Tibial artery (tissue), 4 donors: ENCODE measurements around the gene TULP4.

ENCODE experiments used
- DNase-seq, 2 donors: peaks; one replicate each; pipeline ENCODE4 v3.0.0-alpha.2; 2019
- H3K27ac ChIP-seq, 2 donors: fragments of 200-600 bp; sonication (generic) in 1 of 2; 1 replicate in 1 of 2; 2 replicates in 1 of 2; pipeline ENCODE4 v1.5.1; 2018 to 2019; ENCODE audit warnings: mild to moderate bottlenecking in 1 of 2
- H3K27me3 ChIP-seq, 2 donors: fragments of 200-600 bp; sonication (generic) in 1 of 2; one replicate each; pipeline versions ENCODE4 v1.5.1 to v1.6.0; 2016 to 2019
- H3K36me3 ChIP-seq, 3 donors: fragments of 200-600 bp; sonication (generic) in 2 of 3; one replicate each; pipeline ENCODE4 v1.5.1; 2016 to 2019; ENCODE audit warnings: mild to moderate bottlenecking in 2 of 3
- H3K4me1 ChIP-seq, 4 donors: fragments of 200-600 bp; sonication (generic) in 2 of 4; 1 replicate in 3 of 4; 2 replicates in 1 of 4; pipeline ENCODE4 v1.5.1; 2016 to 2019
- H3K4me3 ChIP-seq, 2 donors: fragments of 200-600 bp; sonication (generic) in 1 of 2; 1 replicate in 1 of 2; 2 replicates in 1 of 2; pipeline ENCODE4 v1.5.1; 2018 to 2019; ENCODE audit warnings: mild to moderate bottlenecking in 2 of 2
- H3K9me3 ChIP-seq, 3 donors: fragments of 200-600 bp; sonication (generic) in 1 of 3; one replicate each; pipeline ENCODE4 v1.5.1; 2016 to 2019
- intact Hi-C: fragments of 100-400 bp; cut with DNase I; formaldehyde crosslinking; loops from one replicate; pipeline ENCODE4 v1.15.0; 2023; ENCODE audit warnings: low total_unique reads
- TF ChIP-seq, protein P1 (sequence below), 2 experiments: fragments of 200-600 bp in 1 of 2; fragments of 450-650 bp in 1 of 2; IDR thresholded peaks; one replicate each; pipeline ENCODE4 v1.5.1; 2017 to 2019; ENCODE audit warnings: antibody characterized with exemption in 2 of 2, mild to moderate bottlenecking in 1 of 2, moderate library complexity in 1 of 2

TULP4 gene

DNA sequence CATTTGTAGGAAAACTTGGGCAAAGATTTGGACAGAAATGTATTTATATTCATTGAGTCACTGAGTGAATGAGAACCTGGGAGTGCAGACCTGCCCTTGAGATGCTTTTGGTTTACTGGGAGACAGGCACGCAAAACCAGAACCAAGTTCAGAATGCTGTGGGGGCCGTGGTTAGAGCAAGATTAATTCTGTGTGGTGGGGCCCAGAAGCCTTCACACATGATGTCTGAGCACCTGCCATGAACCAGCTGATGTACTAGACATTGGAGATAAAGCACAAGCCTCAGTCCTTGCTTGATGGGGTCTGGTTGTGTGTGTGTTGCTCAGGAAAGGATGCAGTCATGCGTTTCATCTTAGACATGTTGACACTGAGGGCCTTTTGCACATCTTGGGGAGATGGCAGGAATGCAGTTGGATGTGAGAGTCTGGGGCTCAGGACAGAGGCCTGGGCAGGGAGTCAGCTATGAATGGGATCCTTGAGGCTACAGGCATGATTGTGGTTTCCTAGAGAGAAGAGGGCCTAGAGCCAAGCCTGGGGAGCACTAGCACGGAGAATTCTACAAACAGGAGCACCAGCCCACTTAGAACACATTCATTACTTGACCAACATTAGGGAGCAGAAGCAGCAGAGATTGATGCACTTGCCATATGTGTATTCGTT is 133.3 kb downstream of the TULP4 start:
- H3K4me3 ChIP-seq = no peak overlapping the region
- no peak for DNase-seq
- TF ChIP-seq, protein P1, sequence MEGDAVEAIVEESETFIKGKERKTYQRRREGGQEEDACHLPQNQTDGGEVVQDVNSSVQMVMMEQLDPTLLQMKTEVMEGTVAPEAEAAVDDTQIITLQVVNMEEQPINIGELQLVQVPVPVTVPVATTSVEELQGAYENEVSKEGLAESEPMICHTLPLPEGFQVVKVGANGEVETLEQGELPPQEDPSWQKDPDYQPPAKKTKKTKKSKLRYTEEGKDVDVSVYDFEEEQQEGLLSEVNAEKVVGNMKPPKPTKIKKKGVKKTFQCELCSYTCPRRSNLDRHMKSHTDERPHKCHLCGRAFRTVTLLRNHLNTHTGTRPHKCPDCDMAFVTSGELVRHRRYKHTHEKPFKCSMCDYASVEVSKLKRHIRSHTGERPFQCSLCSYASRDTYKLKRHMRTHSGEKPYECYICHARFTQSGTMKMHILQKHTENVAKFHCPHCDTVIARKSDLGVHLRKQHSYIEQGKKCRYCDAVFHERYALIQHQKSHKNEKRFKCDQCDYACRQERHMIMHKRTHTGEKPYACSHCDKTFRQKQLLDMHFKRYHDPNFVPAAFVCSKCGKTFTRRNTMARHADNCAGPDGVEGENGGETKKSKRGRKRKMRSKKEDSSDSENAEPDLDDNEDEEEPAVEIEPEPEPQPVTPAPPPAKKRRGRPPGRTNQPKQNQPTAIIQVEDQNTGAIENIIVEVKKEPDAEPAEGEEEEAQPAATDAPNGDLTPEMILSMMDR (IDR thresholded peaks at IDR 0.05) = no peak
- peaks cover 0 to 15% (median 7%) of the 10 kb centered on the region in 3 donors for H3K36me3 ChIP-seq
- H3K9me3 ChIP-seq = no peaks in the 10 kb centered on the region
- H3K27ac ChIP-seq = no peak overlapping the region
- peaks cover 0 to 11% (median 2%) of the 10 kb centered on the region in 4 donors for H3K4me1 ChIP-seq
- intact Hi-C loops = no loop called here
- H3K27me3 ChIP-seq = no peaks in the 10 kb centered on the region

DNA sequence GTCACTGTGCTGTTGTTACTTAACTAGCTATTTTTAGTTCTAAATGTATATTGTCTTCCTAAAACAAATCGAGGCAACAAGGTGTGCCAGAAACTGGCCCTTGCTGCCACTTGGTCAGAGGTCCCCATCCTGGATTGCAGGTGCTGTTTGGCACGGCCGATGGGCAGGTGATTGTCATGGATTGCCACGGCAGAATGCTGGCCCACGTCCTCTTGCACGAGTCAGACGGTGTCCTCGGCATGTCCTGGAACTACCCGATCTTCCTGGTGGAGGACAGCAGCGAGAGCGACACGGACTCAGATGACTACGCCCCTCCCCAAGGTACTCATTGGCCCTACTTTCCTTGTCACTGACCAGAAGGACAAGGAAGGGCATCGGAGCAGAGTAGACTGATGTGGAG is 136.6 kb downstream of the TULP4 start:
- no peaks in the 10 kb centered on the region for H3K4me1 ChIP-seq
- no peaks in the 10 kb centered on the region for H3K27me3 ChIP-seq
- DNase-seq = no peak
- TF ChIP-seq, protein P1 (IDR thresholded peaks at IDR 0.05) = no peak
- no peaks in the 10 kb centered on the region for H3K9me3 ChIP-seq
- peaks cover 14 to 29% (median 22%) of the 10 kb centered on the region in 3 donors for H3K36me3 ChIP-seq
- intact Hi-C loops = no loop called here
- H3K4me3 ChIP-seq = no peak overlapping the region
- no peak overlapping the region for H3K27ac ChIP-seq

DNA sequence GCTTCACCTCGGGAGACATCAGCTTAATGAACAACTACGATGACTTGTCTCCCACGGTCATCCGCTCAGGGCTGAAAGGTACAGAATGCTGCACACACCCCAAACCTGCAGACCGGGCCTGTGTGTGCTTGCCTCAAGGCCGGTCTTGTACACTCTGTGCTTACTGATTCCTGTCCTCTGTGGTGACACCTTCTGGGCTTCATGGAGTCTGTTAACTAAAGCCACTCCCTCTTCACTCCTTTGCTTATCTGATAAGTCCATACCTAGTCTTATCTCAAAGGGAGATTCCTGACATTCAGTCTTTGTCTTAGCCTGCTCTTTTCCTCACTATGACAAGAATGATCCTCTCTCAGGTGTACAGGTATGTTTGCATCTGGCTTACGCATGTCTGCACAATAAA is 139.9 kb downstream of the TULP4 start:
- TF ChIP-seq, protein P1 (IDR thresholded peaks at IDR 0.05) = no peak
- H3K4me3 ChIP-seq = no peak overlapping the region
- H3K27ac ChIP-seq = no peak overlapping the region
- intact Hi-C loops = no loop called here
- H3K4me1 ChIP-seq = no peaks in the 10 kb centered on the region
- DNase-seq = no peak
- H3K36me3 ChIP-seq = peaks cover 14 to 33% (median 22%) of the 10 kb centered on the region in 3 donors
- no peaks in the 10 kb centered on the region for H3K27me3 ChIP-seq
- no peaks in the 10 kb centered on the region for H3K9me3 ChIP-seq

DNA sequence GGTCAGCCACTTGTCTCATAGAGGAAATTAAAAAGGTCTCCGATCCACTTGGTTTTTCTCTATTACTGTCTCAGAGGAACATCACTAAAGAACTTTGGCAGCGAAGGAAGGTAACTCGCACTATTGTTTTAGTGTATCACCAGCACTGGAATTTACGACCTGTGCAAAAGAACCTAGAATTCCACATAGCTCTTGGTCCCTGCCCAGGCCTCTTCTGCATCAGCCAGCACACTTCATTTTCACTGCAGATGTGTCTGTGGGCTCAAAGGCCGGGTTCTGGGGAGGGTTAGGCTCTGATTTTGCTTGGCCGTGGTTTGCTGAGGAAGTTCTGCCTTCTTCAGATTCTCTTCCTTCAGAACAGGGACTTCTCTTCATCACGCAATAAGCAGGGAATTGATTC is 144.9 kb downstream of the TULP4 start:
- Histone ChIP-seq H3K27me3 (no peaks in the 10 kb centered on the region), H3K9me3 (no peaks in the 10 kb centered on the region), H3K4me3 (no peak overlapping the region), H3K27ac (no peak overlapping the region), H3K4me1 (no peaks in the 10 kb centered on the region), H3K36me3 (peaks cover 10 to 24% (median 17%) of the 10 kb centered on the region in 3 donors)
- TF ChIP-seq, protein P1 (IDR thresholded peaks at IDR 0.05) = no peak
- intact Hi-C loops = no loop called here
- no peak for DNase-seq

DNA sequence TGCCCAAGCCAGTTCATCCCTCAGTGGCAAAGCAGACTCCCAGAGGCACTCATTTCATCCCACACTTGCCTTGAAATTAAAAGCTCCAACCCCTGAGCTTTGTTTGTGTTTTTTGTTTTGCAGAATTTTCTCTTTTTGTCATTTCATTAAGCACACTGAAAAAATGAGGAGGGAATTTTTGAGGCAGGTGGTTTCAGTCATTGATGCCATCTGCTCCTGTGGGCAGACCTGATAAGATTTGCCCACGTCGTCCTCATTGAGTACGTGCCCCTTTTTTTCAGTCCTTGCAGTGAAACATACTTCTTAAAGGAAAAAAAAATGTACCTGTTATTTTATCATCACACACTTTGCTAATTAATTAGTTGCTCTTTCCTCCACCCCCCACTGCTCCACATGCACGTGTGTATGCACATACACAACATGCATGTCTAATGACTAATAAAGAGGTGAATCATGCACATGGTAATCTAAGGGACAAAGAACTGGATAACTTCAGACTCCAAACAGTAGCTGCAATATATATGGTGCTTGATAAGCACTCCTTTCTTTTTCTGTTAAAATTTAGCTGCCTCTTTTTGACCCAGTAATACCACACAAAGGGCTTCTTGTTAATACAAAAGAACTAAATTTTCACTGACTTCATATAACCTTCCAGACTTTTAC is 145.5 kb downstream of the TULP4 start:
- intact Hi-C loops = no loop called here

More for the DNA sequence above, 145.5 kb downstream of the TULP4 start:
- Histone ChIP-seq H3K36me3 (peaks cover 5 to 18% (median 11%) of the 10 kb centered on the region in 3 donors), H3K4me3 (no peak overlapping the region), H3K4me1 (no peaks in the 10 kb centered on the region), H3K27ac (no peak overlapping the region), H3K27me3 (no peaks in the 10 kb centered on the region), H3K9me3 (no peaks in the 10 kb centered on the region)
- no peak for DNase-seq
- TF ChIP-seq, protein P1 (IDR thresholded peaks at IDR 0.05) = no peak
